ENCODE results near the gene RRM2.
"Not testable (repeated sequence)": the region's sequence is repeated elsewhere in the genome, so short reads cannot be mapped to it uniquely, and the experiment has no call there.

Gene RRM2

DNA sequence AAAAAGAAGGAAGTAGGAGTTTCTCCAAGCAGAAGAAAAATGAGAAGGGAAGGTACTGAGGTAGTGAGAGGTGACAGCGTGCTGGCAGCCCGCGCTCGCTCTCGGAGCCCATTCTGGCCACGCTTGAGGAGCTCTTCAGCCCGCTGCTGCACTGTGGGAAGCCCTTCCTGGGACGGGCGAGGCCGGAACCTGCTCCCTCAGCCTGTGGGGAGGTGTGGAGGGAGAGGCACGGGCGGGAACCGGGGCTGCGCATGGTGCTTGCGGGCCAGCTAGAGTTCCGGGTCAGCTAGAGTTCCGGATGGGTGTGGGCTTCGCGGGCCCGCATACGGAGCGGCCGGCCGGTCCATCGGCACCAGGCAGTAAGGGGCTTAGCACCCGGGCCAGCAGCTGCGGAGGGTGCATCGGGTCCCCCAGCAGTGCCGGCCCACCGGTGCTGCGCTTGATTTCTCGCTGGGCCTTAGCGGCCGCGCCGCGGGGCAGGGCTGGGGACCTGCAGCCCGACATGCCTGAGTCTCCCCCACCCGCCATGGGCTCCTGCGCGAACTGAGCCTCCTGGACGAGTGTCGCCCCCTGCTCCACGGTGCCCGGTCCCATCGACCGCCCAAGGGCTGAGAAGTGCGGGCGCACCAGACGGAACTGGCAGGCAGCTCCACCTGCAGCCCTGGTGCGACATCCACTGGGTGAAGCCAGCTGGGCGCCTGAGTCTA, 31.2 kb upstream of the RRM2 start:
- DNase-seq (ENCODE audit: low read depth): no peak

DNA sequence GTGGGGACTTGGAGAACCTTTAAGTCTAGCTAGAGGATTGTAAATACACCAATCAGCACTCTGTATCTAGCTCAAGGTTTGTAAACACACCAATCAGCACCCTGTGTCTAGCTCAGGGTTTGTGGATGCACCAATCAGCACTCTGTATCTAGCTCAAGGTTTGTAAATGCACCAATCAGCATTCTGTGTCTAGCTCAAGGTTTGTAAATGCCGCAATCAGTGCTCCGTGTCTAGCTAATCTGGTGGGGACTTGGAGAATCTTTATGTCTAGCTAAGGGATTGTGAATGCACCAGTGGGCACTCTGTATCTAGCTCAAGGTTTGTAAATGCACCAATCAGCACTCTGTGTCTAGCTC, 30.7 kb upstream of the RRM2 start:
- not testable (repeated sequence) for DNase-seq (ENCODE audit: low read depth)

DNA sequence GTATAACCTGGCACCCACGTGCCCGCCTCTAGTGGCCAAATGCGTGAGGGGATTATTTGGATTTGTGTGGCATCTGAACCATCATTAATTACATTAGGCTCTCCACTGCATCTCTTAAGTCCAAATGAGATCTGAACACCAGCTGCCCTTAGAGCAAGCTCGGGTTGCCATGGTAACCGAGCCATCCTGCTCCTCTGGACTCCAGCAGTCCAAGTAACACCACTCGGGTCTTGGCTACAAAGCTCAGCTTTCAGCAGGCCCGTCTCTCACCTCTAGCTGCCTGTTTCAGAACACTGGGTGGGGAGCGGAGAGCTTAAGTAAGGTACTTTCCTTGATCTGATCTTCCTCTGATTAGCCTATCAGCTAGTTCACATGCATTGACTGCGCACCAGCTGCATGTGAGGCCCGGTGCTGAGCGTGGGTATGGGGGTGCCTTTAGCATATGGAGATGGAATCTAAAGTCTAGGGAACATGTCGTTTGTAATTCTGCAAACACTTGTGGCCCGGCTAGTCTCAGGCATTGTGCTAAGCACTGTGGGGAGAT, 28.2 kb upstream of the RRM2 start:
- no peak for DNase-seq (ENCODE audit: low read depth)

DNA sequence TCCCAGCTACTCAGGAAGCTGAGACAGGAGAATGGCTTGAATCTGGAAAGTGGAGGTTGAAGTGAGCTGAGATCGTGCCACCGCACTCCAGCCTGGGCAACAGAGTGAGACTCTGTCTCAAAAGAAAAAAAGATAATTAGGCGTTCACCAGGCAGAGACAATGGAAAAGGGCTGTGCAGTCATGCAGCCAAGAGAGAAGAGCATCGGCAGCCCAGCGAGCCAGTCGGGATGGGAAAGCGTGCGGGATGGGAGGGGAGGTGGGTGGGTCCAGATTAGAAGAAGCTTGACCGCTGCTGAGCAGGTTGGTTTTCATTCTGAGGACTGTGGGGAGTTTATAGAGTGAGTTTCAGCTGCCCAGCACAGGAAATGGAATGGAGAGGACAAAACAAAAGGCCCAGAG, 27.4 kb upstream of the RRM2 start:
- no peak for DNase-seq (ENCODE audit: low read depth)

DNA sequence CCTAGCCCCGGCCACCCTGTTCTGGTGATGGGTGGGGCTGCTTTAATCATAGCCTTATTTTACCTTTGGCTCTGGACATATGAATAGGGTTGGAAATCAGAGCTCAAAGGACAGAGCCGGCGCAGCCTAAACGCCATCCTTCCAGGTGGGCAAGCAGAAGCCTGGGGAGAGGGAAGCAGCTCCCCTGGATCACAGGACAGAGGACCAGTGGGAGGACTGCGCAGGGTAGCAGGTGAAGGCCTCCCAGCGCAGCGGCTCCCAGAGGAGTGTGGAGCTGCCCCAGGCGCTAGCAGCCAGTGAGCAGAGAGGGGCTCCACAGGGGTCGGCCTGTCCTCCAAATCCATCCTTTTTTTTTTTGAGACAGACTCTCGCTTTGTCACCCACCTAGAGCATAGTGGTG, 25.9 kb upstream of the RRM2 start:
- DNase-seq (ENCODE audit: low read depth): no peak

DNA sequence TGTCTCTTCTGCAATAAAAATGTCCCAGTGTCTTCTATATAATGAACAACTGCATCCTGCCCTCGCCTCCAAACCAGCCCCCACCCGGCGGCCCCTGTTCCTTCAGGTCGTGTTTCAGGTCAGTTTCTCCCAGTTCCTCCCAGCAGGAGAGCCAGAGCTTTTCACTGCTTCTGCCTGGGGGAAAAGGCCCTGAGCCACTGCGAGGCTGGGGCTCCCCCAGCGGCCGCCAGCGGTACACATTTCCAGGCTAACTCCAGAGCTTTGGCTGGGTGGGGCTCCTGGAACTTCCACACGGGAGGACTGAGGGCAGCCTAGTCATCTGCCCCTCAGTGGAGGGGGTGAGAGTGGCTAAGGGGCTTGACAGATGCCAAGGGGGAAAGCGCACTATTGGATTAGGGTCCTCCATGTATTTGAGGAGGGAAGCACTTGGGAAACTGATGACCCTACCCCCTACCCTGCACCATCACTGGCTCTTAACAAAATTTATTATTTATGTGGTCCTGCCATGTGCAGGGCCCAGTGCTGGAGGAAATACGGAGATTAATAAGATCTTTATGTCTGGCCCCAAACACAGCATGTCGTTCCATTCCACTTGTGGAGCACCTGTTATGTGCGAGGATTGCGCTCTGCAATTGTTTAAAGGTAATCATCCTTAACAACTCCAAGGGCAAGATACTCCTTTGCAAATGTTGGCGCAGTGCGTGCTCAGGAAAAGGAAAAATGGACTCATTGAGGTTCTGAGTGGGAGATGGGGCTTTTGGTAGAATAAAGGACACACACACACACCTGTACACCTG, 25.0 kb upstream of the RRM2 start:
- DNase-seq (ENCODE audit: low read depth): no peak

DNA sequence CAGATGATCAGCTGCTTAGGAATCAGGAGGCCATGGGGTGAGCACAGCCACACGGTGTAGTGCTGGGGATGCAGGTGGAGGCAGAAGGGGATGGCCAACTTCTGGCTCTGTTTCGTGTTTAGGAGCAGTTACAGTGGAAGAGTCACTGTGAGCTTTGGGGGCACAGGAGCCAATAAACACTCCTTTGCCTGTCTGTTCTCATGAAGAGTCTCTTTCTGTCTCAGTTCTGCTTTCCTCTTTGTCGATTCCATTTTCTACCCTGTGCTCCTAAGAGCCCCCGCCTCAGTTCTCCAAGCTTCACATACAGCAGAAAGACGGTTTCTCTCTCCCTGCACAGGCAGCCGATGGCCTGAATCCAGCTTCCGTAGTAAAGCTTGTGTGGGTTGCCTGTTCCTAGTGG, 21.0 kb upstream of the RRM2 start:
- DNase-seq (ENCODE audit: low read depth): no peak

DNA sequence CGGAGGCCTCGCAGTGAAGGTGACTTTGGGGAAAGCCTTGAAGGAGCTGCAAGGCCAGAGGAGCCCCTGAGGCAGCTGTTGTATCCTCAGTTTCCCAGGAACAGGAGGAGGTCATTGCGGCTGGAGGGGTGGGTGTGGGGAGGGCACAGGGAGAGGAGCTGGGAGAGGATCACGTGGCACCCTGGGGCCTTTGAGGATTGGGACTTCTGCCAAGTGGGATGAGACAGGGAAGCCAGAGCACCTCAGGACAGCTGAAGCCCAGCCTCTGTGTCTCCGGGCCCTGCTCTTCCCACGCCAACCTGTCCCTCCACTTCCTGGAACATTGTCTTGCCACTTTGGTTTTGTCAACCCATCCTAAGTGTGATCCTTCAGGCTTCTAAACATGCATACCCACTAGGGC, 19.4 kb upstream of the RRM2 start:
- DNase-seq (ENCODE audit: low read depth): no peak

DNA sequence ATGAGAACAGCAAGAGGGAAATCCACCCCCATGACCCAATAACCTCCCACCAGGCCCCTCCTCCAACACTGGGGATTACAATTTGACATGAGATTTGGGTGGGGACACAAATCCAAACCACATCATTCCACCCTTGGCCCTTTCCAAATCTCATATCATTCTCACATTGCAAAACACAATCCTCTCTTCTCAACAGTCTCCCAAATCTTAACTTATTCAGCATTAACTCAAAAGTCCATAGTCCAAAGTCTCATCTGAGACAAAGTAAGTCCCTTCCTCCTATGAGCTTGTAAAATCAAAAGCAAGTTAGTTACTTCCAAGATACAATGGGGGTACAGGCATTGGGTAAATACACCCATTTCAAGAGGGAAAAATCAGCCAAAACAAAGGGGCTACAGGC, 17.6 kb upstream of the RRM2 start:
- DNase-seq (ENCODE audit: low read depth): not testable (repeated sequence)

DNA sequence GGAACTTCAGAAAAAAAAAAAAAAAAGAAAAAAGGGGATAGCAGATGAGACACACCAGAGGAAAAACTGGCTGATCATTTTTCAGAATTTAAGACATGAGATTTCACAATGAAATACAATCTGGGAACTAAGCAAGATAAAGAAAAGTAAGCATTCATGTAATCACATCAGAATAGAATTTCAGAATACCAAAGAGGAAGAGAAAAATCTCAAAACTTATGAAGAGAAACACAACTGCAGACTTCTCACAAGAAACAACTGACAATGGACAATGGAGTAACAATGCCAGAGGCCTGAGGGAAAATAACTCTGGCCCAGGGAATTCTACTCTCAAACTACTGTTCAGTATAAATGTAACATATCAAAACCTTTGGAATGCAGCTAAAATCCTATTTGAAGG, 13.2 kb upstream of the RRM2 start:
- no peak for DNase-seq (ENCODE audit: low read depth)

DNA sequence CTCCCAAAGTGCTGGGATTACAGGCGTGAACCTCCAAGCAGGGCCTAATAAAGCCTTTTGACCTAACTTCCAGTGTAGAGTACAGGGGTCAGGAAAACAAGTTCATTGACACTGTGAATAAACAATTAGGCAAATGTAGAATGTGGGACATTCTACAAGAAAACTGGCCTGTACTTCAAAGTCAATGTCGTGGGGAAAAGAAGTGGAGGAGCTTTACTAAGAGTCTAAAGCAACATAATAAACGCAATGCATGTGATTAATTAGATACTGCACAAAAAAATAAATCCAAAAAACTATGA, 3.6 kb upstream of the RRM2 start:
- DNase-seq (ENCODE audit: low read depth): no peak

DNA sequence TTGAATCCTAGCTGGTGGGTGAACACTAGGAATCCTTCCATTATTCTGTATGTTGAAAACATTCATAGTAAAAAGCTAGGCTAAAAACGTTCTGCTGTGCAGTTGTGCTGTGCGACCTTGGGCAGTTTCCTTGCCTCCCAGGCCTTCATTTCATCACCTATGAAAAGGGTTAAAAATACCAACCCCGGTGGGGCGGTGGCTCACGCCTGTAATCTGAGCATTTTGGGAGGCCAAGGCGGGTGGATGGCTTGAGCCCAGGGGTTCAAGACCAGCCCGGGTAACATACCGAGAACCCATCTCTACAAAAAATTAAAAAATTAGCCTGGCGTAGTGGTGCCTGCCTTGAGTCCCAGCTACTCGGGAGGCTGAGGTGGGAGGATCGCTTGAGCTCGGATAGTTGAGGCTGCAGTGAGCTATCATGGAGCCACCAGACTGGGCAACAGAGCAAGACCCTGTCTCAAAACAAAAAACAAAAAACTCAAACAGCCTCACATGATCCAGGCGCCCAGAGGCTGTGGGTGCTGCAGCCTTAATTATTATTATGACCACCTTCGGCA, 2.9 kb upstream of the RRM2 start:
- no peak for DNase-seq (ENCODE audit: low read depth)

DNA sequence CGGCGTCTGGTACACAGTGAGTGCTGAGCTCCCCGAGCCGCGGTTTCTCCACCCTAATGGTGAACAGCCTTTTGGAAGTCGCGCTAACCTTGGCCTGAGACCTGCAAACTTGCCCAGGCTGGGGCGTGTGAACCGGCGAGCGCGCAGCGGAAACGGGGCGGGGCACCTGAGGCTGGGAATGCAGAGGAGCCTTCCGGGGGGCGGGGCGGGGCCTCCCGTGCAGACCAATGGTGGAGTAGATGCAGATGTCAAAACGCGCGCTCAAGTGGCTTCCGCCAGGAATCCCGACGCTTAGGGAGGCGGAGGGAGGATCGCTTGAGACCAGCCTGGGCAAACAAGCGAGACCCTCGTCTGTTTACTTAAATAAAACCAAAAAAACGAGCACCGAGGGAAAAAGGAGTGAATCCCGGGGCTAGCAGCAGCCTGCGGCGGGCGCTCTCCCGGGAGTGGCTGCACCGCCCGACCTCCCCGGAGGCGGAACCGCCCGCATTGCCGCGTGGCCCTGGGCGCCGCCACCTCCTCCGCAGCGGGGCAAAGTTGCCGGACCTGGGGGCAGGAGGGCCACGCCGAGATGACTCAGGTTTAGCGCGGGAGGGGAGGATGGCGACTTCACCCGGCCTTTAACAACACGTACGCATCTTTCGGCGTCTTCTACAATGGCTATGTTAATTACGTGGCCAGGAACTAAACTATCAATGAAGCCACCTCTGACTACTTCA, 2.2 kb upstream of the RRM2 start:
- DNase-seq (ENCODE audit: low read depth): peak; percentile 89

DNA sequence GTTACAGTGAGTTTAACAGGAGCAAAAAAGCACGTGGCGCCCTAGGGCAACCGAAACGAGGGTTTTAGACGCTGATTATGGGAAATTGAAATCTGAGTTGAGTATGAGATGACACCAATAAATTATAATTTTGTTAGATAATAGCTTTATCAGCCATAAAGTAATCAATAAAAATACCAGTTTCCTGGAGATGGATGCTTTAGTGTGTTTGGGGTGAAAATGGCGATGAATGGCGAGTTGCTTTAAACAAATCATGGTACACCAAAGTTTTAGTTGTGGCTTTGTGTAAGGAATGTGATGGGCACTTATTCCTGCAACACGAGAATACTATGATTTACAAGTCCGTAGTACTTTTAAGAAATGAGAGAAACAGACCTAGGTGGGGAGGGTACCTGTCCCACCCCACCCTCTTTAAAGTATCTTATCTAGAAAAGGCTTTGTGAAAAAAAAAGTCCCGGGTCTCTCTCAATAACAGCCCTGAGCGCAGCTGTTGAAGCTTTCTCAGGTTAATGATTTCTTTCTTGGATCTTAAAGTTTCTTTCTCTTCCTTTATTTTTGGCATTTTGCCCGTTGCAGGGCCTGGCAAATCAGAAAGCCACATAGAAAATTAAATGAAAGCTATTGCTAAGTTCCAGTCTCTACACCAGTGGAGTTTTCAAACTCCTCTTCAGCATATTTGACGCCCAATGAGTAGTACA, 1.5 kb upstream of the RRM2 start:
- no peak for DNase-seq (ENCODE audit: low read depth)

DNA sequence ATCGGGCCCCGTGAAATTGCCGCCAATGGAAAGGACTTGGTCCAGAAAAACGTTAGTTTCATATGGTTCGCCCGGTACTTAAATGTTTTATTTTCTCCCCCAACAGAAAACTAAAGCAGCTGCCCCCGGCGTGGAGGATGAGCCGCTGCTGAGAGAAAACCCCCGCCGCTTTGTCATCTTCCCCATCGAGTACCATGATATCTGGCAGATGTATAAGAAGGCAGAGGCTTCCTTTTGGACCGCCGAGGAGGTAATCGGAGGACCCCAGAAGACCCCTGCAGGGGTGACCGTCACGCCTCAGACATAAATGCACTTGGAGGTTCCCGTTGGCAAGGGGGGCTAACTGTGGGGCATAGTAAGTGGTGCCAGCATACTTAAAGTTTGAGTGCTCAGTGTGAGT, 742 bp downstream of the RRM2 start:
- DNase-seq (ENCODE audit: low read depth): no peak

DNA sequence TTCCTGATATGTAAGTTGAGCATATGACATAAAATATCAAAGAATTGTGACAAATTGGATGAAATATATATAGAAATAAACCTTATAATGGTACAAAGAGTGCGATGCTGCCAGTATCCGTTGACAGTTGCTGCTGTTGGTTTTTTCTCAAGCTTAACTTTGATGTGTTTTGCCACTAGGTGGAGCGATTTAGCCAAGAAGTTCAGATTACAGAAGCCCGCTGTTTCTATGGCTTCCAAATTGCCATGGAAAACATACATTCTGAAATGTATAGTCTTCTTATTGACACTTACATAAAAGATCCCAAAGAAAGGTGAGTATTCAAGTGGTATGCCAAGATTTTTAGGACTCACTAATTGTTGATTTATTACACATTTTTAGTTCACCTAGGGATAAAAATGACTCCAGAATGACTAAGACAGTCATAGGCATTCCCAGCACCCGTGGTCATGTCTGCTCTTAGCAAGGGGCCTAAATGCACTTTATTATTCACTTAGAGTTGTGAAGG, 2.1 kb downstream of the RRM2 start:
- no peak for DNase-seq (ENCODE audit: low read depth)

DNA sequence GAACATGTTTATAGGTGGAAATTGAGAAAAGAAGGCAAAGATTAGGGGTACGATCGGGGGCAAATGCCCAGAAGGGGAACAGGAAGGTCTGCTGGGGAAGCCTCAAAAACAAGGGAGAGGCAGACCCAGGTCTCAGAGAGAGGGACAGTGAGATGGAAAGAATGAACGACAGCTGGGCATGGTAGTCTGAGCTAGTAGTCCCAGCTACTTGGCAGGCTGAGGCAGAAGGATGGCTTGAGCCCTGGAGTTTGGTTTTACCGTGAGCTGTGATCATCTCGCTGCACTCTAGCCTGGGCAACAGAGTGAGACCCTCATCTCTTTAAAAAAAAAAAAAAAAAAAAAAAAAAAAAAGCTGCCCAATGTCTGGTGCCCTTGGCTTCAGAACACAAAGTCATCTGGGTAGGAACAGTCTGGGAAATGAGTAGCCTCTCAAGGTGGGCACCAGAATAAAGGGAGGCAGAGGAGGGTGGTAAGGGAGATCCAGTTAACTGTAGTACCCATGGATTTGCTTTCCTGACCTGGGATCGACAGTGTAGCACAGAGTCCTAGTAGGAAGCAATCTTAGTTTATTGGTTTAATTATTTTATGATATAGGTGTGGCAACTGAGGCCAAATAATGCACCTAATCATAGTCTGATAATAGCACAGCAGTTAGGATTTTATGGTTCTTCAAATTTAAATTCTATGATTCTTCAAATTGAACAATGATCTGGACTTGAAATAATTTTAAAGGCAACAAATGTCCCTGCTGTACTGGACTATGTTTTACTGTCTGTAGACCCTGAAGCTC, 3.5 kb downstream of the RRM2 start:
- no peak for DNase-seq (ENCODE audit: low read depth)

DNA sequence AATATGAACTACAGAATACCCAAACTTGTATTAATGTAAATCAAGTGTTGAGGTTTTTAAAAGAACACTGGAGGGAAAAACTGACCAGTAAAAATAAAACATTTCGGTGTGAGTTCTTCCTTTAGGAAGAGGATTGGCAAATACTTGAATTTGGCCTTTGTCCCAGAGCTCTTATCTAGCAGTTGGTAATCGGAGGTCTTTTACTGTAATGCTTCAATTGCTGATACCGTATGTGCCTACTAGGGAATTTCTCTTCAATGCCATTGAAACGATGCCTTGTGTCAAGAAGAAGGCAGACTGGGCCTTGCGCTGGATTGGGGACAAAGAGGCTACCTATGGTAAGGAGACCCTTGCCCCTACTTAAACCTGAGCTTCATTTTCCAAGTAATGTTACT, 4.1 kb downstream of the RRM2 start:
- DNase-seq (ENCODE audit: low read depth): no peak

DNA sequence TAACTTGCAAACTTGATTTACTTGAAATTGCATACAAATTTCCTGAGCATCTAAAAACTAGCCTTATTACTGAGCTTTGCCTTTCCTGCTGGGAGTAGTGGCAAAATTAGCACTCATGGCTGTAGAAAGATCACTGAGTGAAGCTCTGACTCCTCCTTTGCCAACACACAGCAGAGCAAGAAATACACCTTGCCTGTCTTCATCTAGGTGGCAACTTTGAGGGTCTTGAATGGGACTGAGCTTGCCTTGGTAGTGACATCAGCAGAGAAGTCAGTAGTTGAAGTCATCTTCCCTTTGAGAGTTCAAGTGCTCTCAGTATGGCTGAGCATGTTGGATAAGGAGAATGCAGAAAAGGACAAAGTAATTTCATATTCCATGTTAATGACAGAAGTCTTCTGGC, 5.9 kb downstream of the RRM2 start:
- DNase-seq (ENCODE audit: low read depth): no peak

DNA sequence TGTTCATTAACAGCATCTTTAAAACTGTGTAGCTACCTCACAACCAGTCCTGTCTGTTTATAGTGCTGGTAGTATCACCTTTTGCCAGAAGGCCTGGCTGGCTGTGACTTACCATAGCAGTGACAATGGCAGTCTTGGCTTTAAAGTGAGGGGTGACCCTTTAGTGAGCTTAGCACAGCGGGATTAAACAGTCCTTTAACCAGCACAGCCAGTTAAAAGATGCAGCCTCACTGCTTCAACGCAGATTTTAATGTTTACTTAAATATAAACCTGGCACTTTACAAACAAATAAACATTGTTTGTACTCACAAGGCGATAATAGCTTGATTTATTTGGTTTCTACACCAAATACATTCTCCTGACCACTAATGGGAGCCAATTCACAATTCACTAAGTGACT, 7.0 kb downstream of the RRM2 start:
- DNase-seq (ENCODE audit: low read depth): no peak

DNA sequence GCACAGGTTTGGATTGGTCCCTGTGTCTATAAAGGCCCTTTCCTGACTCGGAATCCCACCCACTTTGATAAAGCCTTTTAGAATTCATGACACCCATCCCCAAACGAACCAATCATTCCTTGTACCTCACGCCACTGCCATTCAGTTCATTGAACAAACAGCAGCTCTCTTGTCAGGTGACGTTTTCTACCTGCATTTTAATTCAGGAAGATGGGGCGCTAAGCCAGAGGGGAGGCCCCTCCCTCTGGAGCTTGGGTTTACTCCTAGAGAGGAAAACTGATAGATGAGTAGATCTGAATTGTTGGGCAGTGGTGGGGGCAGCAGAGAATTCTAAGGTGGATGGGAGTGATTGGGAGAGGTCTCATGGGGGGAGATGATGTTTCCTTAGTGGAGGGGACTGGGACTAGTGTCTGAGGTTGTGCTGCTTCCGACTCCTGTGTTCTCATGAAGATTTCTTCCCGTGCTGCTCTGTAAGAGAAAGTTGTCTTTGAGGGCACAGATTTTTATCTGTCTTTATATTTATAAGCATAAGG, 9.6 kb downstream of the RRM2 start:
- no peak for DNase-seq (ENCODE audit: low read depth)
